HEK293T (cell line): Measurements from ENCODE around the gene MESD.
"Not testable (repeated sequence)": the region's sequence is repeated elsewhere in the genome, so short reads cannot be mapped to it uniquely, and the experiment has no call there.

Experiments used
- CTCF ChIA-PET: fragments of 350-600 bp; formaldehyde crosslinking; extraction: SDS; loops from one replicate; lab custom pipeline; 2021; ENCODE audit warnings: antibody characterized with exemption, inconsistent platforms; lab: Yijun Ruan, JAX
- POLR2A ChIA-PET: fragments of 350-600 bp; formaldehyde crosslinking; extraction: SDS; loops from one replicate; lab custom pipeline; 2020; ENCODE audit warnings: antibody characterized with exemption, inconsistent platforms; lab: Yijun Ruan, JAX
- DNase-seq: peaks from one replicate; pipeline ENCODE4 v3.0.0; 2012; ENCODE audit warnings: mixed read lengths; ENCODE audit errors: extremely low spot score
- ARNT ChIP-seq: fragments of 450-650 bp; IDR thresholded peaks from 2 replicates; pipeline ENCODE4 v1.6.1; 2017; ENCODE audit warnings: mild to moderate bottlenecking
- BHLHE40 ChIP-seq: fragments of 450-650 bp; IDR thresholded peaks from 2 replicates; pipeline ENCODE4 v1.6.1; 2016; ENCODE audit warnings: mild to moderate bottlenecking, moderate library complexity, borderline replicate concordance
- CTBP1 ChIP-seq: fragments of 450-650 bp; IDR thresholded peaks from 2 replicates; pipeline ENCODE4 v1.6.1; 2016; ENCODE audit warnings: borderline replicate concordance
- ELF4 ChIP-seq: fragments of 450-650 bp; IDR thresholded peaks from 2 replicates; pipeline ENCODE4 v1.6.1; 2017; ENCODE audit warnings: antibody characterized with exemption
- FOXA1 ChIP-seq: fragments of 450-650 bp; IDR thresholded peaks from 2 replicates; pipeline ENCODE4 v1.6.1; 2016; ENCODE audit warnings: mild to moderate bottlenecking
- FOXK2 ChIP-seq: fragments of 450-650 bp; IDR thresholded peaks from 2 replicates; pipeline ENCODE4 v1.6.1; 2016; ENCODE audit warnings: mild to moderate bottlenecking
- FOXM1 ChIP-seq: fragments of 450-650 bp; IDR thresholded peaks from 2 replicates; pipeline ENCODE4 v1.6.1; 2017; ENCODE audit warnings: mild to moderate bottlenecking, borderline replicate concordance
- HDGF ChIP-seq: fragments of 450-650 bp; IDR thresholded peaks from 2 replicates; pipeline ENCODE4 v1.6.1; 2017; ENCODE audit warnings: antibody characterized with exemption, borderline replicate concordance
- L3MBTL2 ChIP-seq: fragments of 450-650 bp; conservative IDR thresholded peaks from 2 replicates; pipeline ENCODE4 v1.6.1; 2016; ENCODE audit warnings: mild to moderate bottlenecking
- LEF1 ChIP-seq: fragments of 450-650 bp; IDR thresholded peaks from 2 replicates; pipeline ENCODE4 v1.6.1; 2017; ENCODE audit warnings: mild to moderate bottlenecking, borderline replicate concordance
- NFRKB ChIP-seq: fragments of 450-650 bp; IDR thresholded peaks from 2 replicates; pipeline ENCODE4 v1.6.1; 2016; ENCODE audit warnings: mild to moderate bottlenecking, moderate library complexity
- PKNOX1 ChIP-seq: fragments of 450-650 bp; IDR thresholded peaks from 2 replicates; pipeline ENCODE4 v1.6.1; 2016
- SP1 ChIP-seq: fragments of 450-650 bp; IDR thresholded peaks from 2 replicates; pipeline ENCODE4 v1.6.1; 2017
- SUZ12 ChIP-seq: fragments of 450-650 bp; IDR thresholded peaks from 2 replicates; pipeline ENCODE4 v1.6.1; 2016; ENCODE audit warnings: mild to moderate bottlenecking
- TARDBP ChIP-seq: fragments of 450-650 bp; IDR thresholded peaks from 2 replicates; pipeline ENCODE4 v1.6.1; 2016
- ZNF384 ChIP-seq: fragments of 450-650 bp; IDR thresholded peaks from 2 replicates; pipeline ENCODE4 v1.6.1; 2016

Gene MESD

GRCh38 chr15:80958818-80959495, 30.7 kb downstream of the MESD start:
- CTCF ChIA-PET, result interaction anchor here (1.7 kb wide), 1 partner anchor 307 kb away, joined by 4 read pairs; no protein-coding TSS in a partner anchor
- no peak for DNase-seq
- POLR2A ChIA-PET, result no interaction called here
- TF ChIP-seq HDGF, result no peak
- TF ChIP-seq LEF1, result no peak
- TF ChIP-seq FOXA1, result no peak
- no peak for TF ChIP-seq ARNT
- no peak for TF ChIP-seq FOXK2
- TF ChIP-seq SP1, result no peak
- no peak for TF ChIP-seq TARDBP
- TF ChIP-seq BHLHE40, result no peak

GRCh38 chr15:80957976-80958375, 31.6 kb downstream of the MESD start:
- DNase-seq, result no peak
- ChIA-PET POLR2A (no interaction called here), CTCF (interaction anchor here (0.6 to 1.8 kb wide), 2 partner anchors 13 to 308 kb away, joined by 3 to 5 read pairs; no protein-coding TSS in a partner anchor)
- no peak for TF ChIP-seq PKNOX1

- no peak for DNase-seq
- ChIA-PET CTCF (interaction anchor here (1.8 kb wide), 1 partner anchor 308 kb away, joined by 5 read pairs; no protein-coding TSS in a partner anchor), POLR2A (no interaction called here)
- TF ChIP-seq HDGF, result no peak
- no peak for TF ChIP-seq SP1
- no peak for TF ChIP-seq BHLHE40
- TF ChIP-seq ZNF384, result no peak
- no peak for TF ChIP-seq PKNOX1
- TF ChIP-seq ELF4, result no peak
- TF ChIP-seq FOXK2, result no peak
- TF ChIP-seq CTBP1, result no peak
- no peak for TF ChIP-seq TARDBP
- TF ChIP-seq L3MBTL2, result no peak
- TF ChIP-seq NFRKB, result no peak
- no peak for TF ChIP-seq LEF1
- TF ChIP-seq SUZ12, result no peak
Observed at GRCh38 chr15:80957556-80957955, 32.1 kb downstream of the MESD start.

GRCh38 chr15:80955571-80956452, 33.8 kb downstream of the MESD start:
- DNase-seq, POLR2A ChIA-PET: not testable (repeated sequence)

GRCh38 chr15:80953953-80954778, 35.5 kb downstream of the MESD start:
- CTCF ChIA-PET, result interaction anchor here (1.5 kb wide), 1 partner anchor 24 kb away, joined by 4 read pairs; no protein-coding TSS in a partner anchor
- POLR2A ChIA-PET, result no interaction called here
- DNase-seq, result no peak
- no peak for TF ChIP-seq LEF1
- no peak for TF ChIP-seq BHLHE40
- no peak for TF ChIP-seq HDGF
- no peak for TF ChIP-seq ZNF384
- TF ChIP-seq ARNT, result no peak

More at GRCh38 chr15:80955571-80956452, 33.8 kb downstream of the MESD start:
- CTCF ChIA-PET, result interaction anchor here (1.1 to 1.8 kb wide), 5 partner anchors 22 to 311 kb away, joined by 3 to 5 read pairs (median 4); partner anchors contain the start of gene CEMIP

GRCh38 chr15:80953001-80953952, 36.3 kb downstream of the MESD start:
- POLR2A ChIA-PET, result no interaction called here

More at GRCh38 chr15:80953001-80953952, 36.3 kb downstream of the MESD start:
- CTCF ChIA-PET, result interaction anchor here (0.7 kb wide), 1 partner anchor 70 kb away, joined by 3 read pairs; no protein-coding TSS in a partner anchor
- TF ChIP-seq ZNF384, result no peak
- TF ChIP-seq FOXA1, result no peak
- no peak for TF ChIP-seq LEF1
- no peak for TF ChIP-seq NFRKB
- TF ChIP-seq SUZ12, result no peak
- TF ChIP-seq HDGF, result no peak
- no peak for TF ChIP-seq BHLHE40
- no peak for TF ChIP-seq TARDBP
- TF ChIP-seq FOXM1, result no peak
- no peak for TF ChIP-seq ELF4
- no peak for TF ChIP-seq ARNT
- TF ChIP-seq FOXK2, result no peak
- TF ChIP-seq L3MBTL2, result no peak
- TF ChIP-seq PKNOX1, result no peak
- no peak for TF ChIP-seq CTBP1
- TF ChIP-seq SP1, result no peak
- DNase-seq, result no peak
